K562 (cell line): Measurements from ENCODE around the gene ACTR5. TPM values are rescaled to one million over a fixed set of nuclear protein-coding genes. Genes with fewer than 3 reads are reported as not detected.

Experiments
- ATF7 ChIP-seq: fragments of 450-650 bp; IDR thresholded peaks from 2 replicates; pipeline ENCODE4 v1.7.1; 2014; ENCODE audit warnings: mild to moderate bottlenecking, moderate library complexity
- BMI1 ChIP-seq: fragments of 150-350 bp; IDR thresholded peaks from 2 replicates; pipeline ENCODE4 v1.6.1; 2014; ENCODE audit warnings: low read length
- CBX8 ChIP-seq: fragments of 200-600 bp; sonication (generic); IDR thresholded peaks from 2 replicates; pipeline ENCODE4 v1.6.1; 2012; ENCODE audit warnings: borderline replicate concordance, mixed run types, low read depth, mild to moderate bottlenecking, moderate library complexity, mixed read lengths, low read length, control low read depth, inconsistent platforms; ENCODE audit not compliant: poor library complexity, severe bottlenecking; ENCODE audit errors: extremely low read depth
- CTCFL ChIP-seq: IDR thresholded peaks from 2 replicates; pipeline ENCODE4 v1.6.1; 2011; ENCODE audit warnings: borderline replicate concordance, low read depth, mild to moderate bottlenecking, moderate library complexity, low read length; ENCODE audit not compliant: insufficient read depth, poor library complexity, severe bottlenecking
- EZH2 ChIP-seq: IDR thresholded peaks from 2 replicates; pipeline ENCODE4 v1.6.1; 2012; ENCODE audit warnings: low read depth, mild to moderate bottlenecking, inconsistent platforms, low read length, borderline replicate concordance
- MTF1 ChIP-seq: fragments of 250-450 bp; sonication (Bioruptor Pico); IDR thresholded peaks from 2 replicates; pipeline ENCODE4 v1.9.0; 2021; ENCODE audit warnings: moderate library complexity, mild to moderate bottlenecking, inconsistent platforms, borderline replicate concordance
- NR2F6 ChIP-seq: fragments of 450-650 bp; formaldehyde crosslinking; IDR thresholded peaks from 2 replicates; pipeline ENCODE4 v1.4.0; 2020; ENCODE audit warnings: mild to moderate bottlenecking
- RNF219 ChIP-seq: fragments of 250-450 bp; sonication (Bioruptor Pico); IDR thresholded peaks from 2 replicates; pipeline ENCODE4 v1.5.0; 2022; ENCODE audit warnings: mild to moderate bottlenecking
- SMAD4 ChIP-seq: fragments of 250-450 bp; sonication (Bioruptor Pico); conservative IDR thresholded peaks from 2 replicates; pipeline ENCODE4 v1.8.0; 2021; ENCODE audit warnings: inconsistent platforms, mild to moderate bottlenecking, moderate library complexity
- ZNF224 ChIP-seq: sonication (generic); formaldehyde crosslinking; IDR thresholded peaks from 2 replicates; pipeline ENCODE4 v1.8.0; 2022; ENCODE audit warnings: mild to moderate bottlenecking, missing genetic modification reagents
- ZNF347 ChIP-seq: fragments of 450-650 bp; formaldehyde crosslinking; IDR thresholded peaks from 2 replicates; pipeline ENCODE4 v1.4.0; 2020; ENCODE audit warnings: low read depth, mild to moderate bottlenecking, moderate library complexity
- ZNF592 ChIP-seq: fragments of 450-650 bp; IDR thresholded peaks from 2 replicates; pipeline ENCODE4 v1.6.1; 2017; ENCODE audit warnings: antibody characterized with exemption, mild to moderate bottlenecking
- polyA plus RNA-seq, 8 experiments: library from polyadenylated mRNA; depleted of rRNA in 4 of 8; stranded (reverse) in 5 of 8; unstranded in 3 of 8; fragments of >200 nt; fragmentation: Nextera tagmentation in 2 of 8; fragmentation: Illumina TruSeq in 1 of 8; extraction: Ambion mirVana in 2 of 8; extraction: Trizol in 1 of 8; gene quantifications; 2 replicates each; pipeline versions ENCODE4 v1.2.1 to v1.2.3, GENCODE V29; 2011 to 2014; ENCODE audit warnings: inconsistent platforms in 1 of 8, missing spikeins in 1 of 8
- total RNA-seq, 7 experiments: library from RNA; depleted of rRNA in 6 of 7; stranded (reverse); fragments of >200 nt in 6 of 7; fragmentation: Illumina TruSeq in 2 of 7; extraction: Trizol in 2 of 7; gene quantifications; 2 replicates each; pipeline versions ENCODE4 v1.2.1 to v1.2.3, GENCODE V29; 2011 to 2021; ENCODE audit warnings: low replicate concordance in 1 of 7
- TF ChIP-seq, protein P1 (sequence below), 2 experiments: fragments of 450-650 bp; IDR thresholded peaks; 2 replicates each; pipeline ENCODE4 v1.6.1; 2018; ENCODE audit warnings: mild to moderate bottlenecking in 2 of 2, low read depth in 1 of 2; ENCODE audit not compliant: partially characterized antibody in 2 of 2

The ACTR5 gene
- total and polyA plus RNA-seq, 9 of the 15 experiments (the other 6 are each of a cell fraction or from before 2014, with no cell fraction given): 0.93 to 18.8 (median 12.9) TPM

DNA sequence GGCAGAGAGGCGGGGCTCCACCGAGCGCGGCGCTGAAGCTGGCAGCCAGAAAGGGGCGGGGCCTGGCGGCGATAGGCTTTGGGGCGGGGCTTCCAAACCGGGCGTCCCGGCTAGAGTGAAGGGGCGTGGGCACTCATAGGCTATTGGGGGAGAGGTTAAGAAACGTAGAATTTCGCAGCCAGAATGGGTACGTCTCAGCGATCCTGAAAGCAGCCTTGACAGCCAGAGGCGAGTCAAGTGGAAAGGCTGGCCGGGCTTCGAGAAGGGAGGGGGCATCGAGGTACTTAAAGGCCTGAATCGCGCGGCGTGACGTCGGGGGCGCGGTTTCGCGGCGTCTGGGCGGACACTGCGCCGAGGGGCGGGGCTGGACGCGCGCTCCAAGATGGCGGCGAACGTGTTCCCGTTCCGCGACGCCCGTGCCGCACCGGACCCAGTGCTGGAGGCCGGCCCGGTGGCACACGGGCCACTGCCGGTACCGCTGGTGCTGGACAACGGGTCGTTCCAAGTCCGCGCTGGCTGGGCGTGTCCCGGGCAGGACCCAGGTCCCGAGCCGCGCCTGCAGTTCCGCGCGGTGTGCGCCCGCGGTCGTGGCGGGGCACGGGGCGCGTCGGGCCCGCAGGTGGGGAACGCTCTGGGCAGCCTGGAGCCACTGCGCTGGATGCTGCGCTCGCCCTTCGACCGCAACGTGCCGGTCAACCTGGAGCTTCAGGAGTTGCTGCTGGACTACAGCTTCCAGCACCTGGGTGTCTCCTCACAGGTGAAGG lies at the start of gene ACTR5 (continued):
- TF ChIP-seq ZNF592 (no peak; the same call in 1 of the 2 replicates), SMAD4 (peak; percentile 49; the same call in 1 of the 2 replicates), RNF219 (CRISPR knock-in tag) (no peak), CBX8 (no peak), ATF7 (peak; percentile 58), ZNF347 (CRISPR knock-in tag) (no peak), EZH2 (no peak), BMI1 (no peak), NR2F6 (CRISPR knock-in tag) (no peak), ZNF224 (CRISPR knock-in tag) (no peak), MTF1 (no peak), CTCFL (no peak)
- TF ChIP-seq, protein P1, sequence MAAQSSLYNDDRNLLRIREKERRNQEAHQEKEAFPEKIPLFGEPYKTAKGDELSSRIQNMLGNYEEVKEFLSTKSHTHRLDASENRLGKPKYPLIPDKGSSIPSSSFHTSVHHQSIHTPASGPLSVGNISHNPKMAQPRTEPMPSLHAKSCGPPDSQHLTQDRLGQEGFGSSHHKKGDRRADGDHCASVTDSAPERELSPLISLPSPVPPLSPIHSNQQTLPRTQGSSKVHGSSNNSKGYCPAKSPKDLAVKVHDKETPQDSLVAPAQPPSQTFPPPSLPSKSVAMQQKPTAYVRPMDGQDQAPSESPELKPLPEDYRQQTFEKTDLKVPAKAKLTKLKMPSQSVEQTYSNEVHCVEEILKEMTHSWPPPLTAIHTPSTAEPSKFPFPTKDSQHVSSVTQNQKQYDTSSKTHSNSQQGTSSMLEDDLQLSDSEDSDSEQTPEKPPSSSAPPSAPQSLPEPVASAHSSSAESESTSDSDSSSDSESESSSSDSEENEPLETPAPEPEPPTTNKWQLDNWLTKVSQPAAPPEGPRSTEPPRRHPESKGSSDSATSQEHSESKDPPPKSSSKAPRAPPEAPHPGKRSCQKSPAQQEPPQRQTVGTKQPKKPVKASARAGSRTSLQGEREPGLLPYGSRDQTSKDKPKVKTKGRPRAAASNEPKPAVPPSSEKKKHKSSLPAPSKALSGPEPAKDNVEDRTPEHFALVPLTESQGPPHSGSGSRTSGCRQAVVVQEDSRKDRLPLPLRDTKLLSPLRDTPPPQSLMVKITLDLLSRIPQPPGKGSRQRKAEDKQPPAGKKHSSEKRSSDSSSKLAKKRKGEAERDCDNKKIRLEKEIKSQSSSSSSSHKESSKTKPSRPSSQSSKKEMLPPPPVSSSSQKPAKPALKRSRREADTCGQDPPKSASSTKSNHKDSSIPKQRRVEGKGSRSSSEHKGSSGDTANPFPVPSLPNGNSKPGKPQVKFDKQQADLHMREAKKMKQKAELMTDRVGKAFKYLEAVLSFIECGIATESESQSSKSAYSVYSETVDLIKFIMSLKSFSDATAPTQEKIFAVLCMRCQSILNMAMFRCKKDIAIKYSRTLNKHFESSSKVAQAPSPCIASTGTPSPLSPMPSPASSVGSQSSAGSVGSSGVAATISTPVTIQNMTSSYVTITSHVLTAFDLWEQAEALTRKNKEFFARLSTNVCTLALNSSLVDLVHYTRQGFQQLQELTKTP (IDR thresholded peaks at IDR 0.05; ENCODE audit: low read depth in 1 of 2, partially characterized antibody in 2 of 2): no peak
